ENCODE results near the gene EXT2.

DNA sequence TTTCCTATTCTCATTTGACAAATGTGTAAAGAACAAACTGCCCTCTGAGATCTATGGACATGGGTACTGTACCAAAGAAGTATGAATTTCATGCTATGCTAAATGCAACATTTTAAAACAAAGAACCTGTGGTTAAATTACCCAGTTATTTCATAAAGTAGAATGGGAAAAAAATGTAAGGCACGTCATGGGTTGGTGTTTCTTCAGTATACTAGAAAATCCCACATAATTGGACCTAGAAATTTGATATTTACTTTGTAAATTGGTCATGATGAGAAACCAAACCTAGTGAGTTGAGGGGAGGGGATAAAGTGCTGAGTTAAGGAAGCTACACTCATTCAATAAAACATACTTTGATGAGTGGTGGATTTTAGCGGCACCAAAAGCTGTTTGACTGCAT, 110.4 kb downstream of the EXT2 start:
- TF ChIP-seq POLR2A (IDR thresholded peaks at IDR 0.05) = no peak
- TF ChIP-seq, protein P1, sequence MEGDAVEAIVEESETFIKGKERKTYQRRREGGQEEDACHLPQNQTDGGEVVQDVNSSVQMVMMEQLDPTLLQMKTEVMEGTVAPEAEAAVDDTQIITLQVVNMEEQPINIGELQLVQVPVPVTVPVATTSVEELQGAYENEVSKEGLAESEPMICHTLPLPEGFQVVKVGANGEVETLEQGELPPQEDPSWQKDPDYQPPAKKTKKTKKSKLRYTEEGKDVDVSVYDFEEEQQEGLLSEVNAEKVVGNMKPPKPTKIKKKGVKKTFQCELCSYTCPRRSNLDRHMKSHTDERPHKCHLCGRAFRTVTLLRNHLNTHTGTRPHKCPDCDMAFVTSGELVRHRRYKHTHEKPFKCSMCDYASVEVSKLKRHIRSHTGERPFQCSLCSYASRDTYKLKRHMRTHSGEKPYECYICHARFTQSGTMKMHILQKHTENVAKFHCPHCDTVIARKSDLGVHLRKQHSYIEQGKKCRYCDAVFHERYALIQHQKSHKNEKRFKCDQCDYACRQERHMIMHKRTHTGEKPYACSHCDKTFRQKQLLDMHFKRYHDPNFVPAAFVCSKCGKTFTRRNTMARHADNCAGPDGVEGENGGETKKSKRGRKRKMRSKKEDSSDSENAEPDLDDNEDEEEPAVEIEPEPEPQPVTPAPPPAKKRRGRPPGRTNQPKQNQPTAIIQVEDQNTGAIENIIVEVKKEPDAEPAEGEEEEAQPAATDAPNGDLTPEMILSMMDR (IDR thresholded peaks at IDR 0.05) = no peak
